Endothelial cell of umbilical vein (primary cell): ENCODE measurements around the gene TPP2. TPM values are rescaled to one million over a fixed set of nuclear protein-coding genes. Genes with fewer than 3 reads are reported as not detected.

Source experiments
- BruUV-seq: library from RNA; stranded (reverse); fragments of 400-500 nt; replicated peaks from 2 replicates; lab custom pipeline; 2021; lab: Mats Ljungman, UMichigan
- CTCF ChIA-PET: fragments of 300-600, 350-600 bp; sonication (Branson Sonifier 250); formaldehyde crosslinking; loops from one replicate; lab custom pipeline; 2021; ENCODE audit warnings: antibody characterized with exemption, inconsistent platforms; lab: Charles Lee
- POLR2A ChIA-PET: fragments of 300-600, 350-600 bp; sonication (Branson Sonifier 250); formaldehyde crosslinking; loops from one replicate; lab custom pipeline; 2021; ENCODE audit warnings: antibody characterized with exemption, inconsistent platforms; lab: Charles Lee
- DNase-seq: peaks from one replicate; pipeline ENCODE4 v3.0.0-alpha.2; 2011; ENCODE audit warnings: low read depth, low spot score
- FAIRE-seq: peaks from 2 replicates; lab custom pipeline; 2011; peaks lifted over from hg19 to GRCh38; lab: Jason Lieb, UNC
- H2AFZ ChIP-seq: 2 replicates; pipeline ENCODE4 v1.6.0; 2012; ENCODE audit warnings: low read depth, low read length, control low read depth, inconsistent platforms
- H3K27ac ChIP-seq: 2 replicates; pipeline ENCODE4 v1.5.1; 2011; ENCODE audit warnings: low read depth, mild to moderate bottlenecking, control low read depth, low read length, moderate library complexity; ENCODE audit not compliant: insufficient read depth
- H3K27me3 ChIP-seq, 2 experiments: 2 replicates each; pipeline versions ENCODE4 v1.6.0 to v1.6.1; 2011; ENCODE audit warnings: low read length in 2 of 2, mixed read lengths in 1 of 2; ENCODE audit not compliant: control insufficient read depth in 2 of 2, insufficient read depth in 2 of 2
- H3K36me3 ChIP-seq, 2 experiments: 2 replicates in 1 of 2; 3 replicates in 1 of 2; pipeline ENCODE4 v1.5.1; 2011; ENCODE audit warnings: low read length in 2 of 2, mild to moderate bottlenecking in 1 of 2, moderate library complexity in 1 of 2; ENCODE audit not compliant: control insufficient read depth in 2 of 2, insufficient read depth in 2 of 2; ENCODE audit errors: extremely low read depth in 1 of 2
- H3K4me1 ChIP-seq: 3 replicates; pipeline ENCODE4 v1.5.1; 2011; ENCODE audit warnings: mild to moderate bottlenecking, low read length; ENCODE audit not compliant: control insufficient read depth, insufficient read depth; ENCODE audit errors: extremely low read depth
- H3K4me2 ChIP-seq: 2 replicates; pipeline ENCODE4 v1.6.1; 2011; ENCODE audit warnings: low read length, control low read depth, mixed read lengths; ENCODE audit not compliant: insufficient read depth
- H3K4me3 ChIP-seq, 3 experiments: fragments of 200-600 bp in 1 of 3; sonication (generic), shearing (Covaris generic) in 1 of 3; replicated peaks in 1 of 3; 2 replicates each; pipeline ENCODE4 v1.5.1; 2011 to 2016; ENCODE audit warnings: control low read depth in 3 of 3, low read length in 3 of 3, mild to moderate bottlenecking in 2 of 3, inconsistent platforms in 1 of 3, low read depth in 1 of 3, moderate library complexity in 1 of 3; ENCODE audit not compliant: insufficient read depth in 1 of 3
- H3K79me2 ChIP-seq: 2 replicates; pipeline ENCODE4 v1.6.0; 2012; ENCODE audit warnings: low read length, inconsistent platforms; ENCODE audit not compliant: control insufficient read depth, insufficient read depth
- H3K9ac ChIP-seq: replicated peaks from 2 replicates; pipeline ENCODE3; 2011; ENCODE audit warnings: low read length, control low read depth; ENCODE audit not compliant: insufficient read depth; ENCODE audit errors: extremely low read depth
- H3K9me1 ChIP-seq: replicated peaks from 3 replicates; pipeline ENCODE4 v1.6.0; 2011; ENCODE audit warnings: mild to moderate bottlenecking, low read length; ENCODE audit not compliant: control insufficient read depth, insufficient read depth; ENCODE audit errors: extremely low read depth
- H3K9me3 ChIP-seq: replicated peaks from 2 replicates; pipeline ENCODE4 v1.5.1; 2012; ENCODE audit warnings: low read length, inconsistent platforms; ENCODE audit not compliant: control insufficient read depth, insufficient read depth
- H4K20me1 ChIP-seq: replicated peaks from 2 replicates; pipeline ENCODE3; 2011; ENCODE audit warnings: mild to moderate bottlenecking, low read length; ENCODE audit not compliant: control insufficient read depth, insufficient read depth; ENCODE audit errors: extremely low read depth
- CTCF ChIP-seq, 2 donors: IDR thresholded peaks; 1 replicate in 1 of 2; 2 replicates in 1 of 2; pipeline ENCODE4 v1.5.1; 2011; ENCODE audit warnings: low read length in 2 of 2, mild to moderate bottlenecking in 2 of 2, moderate library complexity in 2 of 2, control low read depth in 1 of 2, inconsistent platforms in 1 of 2, low read depth in 1 of 2; ENCODE audit not compliant: insufficient read depth in 1 of 2; ENCODE audit errors: extremely low read depth in 1 of 2
- EZH2 ChIP-seq: IDR thresholded peaks from 2 replicates; pipeline ENCODE4 v1.6.1; 2012; ENCODE audit warnings: borderline replicate concordance, low read depth, mild to moderate bottlenecking, moderate library complexity, low read length, inconsistent platforms; ENCODE audit not compliant: severe bottlenecking
- FOS ChIP-seq: IDR thresholded peaks from 2 replicates; pipeline ENCODE4 v1.6.1; 2011; ENCODE audit warnings: mild to moderate bottlenecking, low read length, moderate library complexity, borderline replicate concordance; ENCODE audit not compliant: insufficient read depth
- GATA2 ChIP-seq: IDR thresholded peaks from 2 replicates; pipeline ENCODE4 v1.7.0; 2011; ENCODE audit warnings: low read depth, mild to moderate bottlenecking, moderate library complexity, mixed read lengths, low read length; ENCODE audit not compliant: insufficient read length, insufficient read depth
- POLR2A ChIP-seq: IDR thresholded peaks from 2 replicates; pipeline ENCODE4 v1.6.1; 2012; ENCODE audit warnings: low read depth, mild to moderate bottlenecking, control low read depth, low read length
- POLR2AphosphoS5 ChIP-seq: IDR thresholded peaks from 2 replicates; pipeline ENCODE4 v1.6.1; 2012; ENCODE audit warnings: low read depth, mild to moderate bottlenecking, control low read depth, low read length, moderate library complexity; ENCODE audit not compliant: insufficient read depth
- dilution Hi-C: fragments of 300-500 bp; cut with MboI; formaldehyde crosslinking; loops from one replicate; pipeline ENCODE4 v1.15.0; 2019; ENCODE audit warnings: low sequenced_read_pairs; ENCODE audit not compliant: extremely low pct_ligation_motif_present
- intact Hi-C: fragments of 100-400 bp; cut with micrococcal nuclease; formaldehyde crosslinking; loops from one replicate; pipeline ENCODE4 v1.10.0; 2022
- polyA plus RNA-seq, 4 experiments: library from polyadenylated mRNA; depleted of rRNA in 3 of 4; stranded (reverse) in 3 of 4; unstranded in 1 of 4; fragments of >200 nt; gene quantifications; 2 replicates each; pipeline versions ENCODE4 v1.2.1 to v1.2.3, GENCODE V29; 2011 to 2012; ENCODE audit warnings: missing spikeins in 1 of 4
- total RNA-seq: library from RNA; stranded (reverse); gene quantifications from 2 replicates; pipeline ENCODE4 v1.2.3, GENCODE V29; 2021

The TPP2 gene
- total and polyA plus RNA-seq, 2 donors (not counting 3 experiments of a cell fraction or from before 2014, with no cell fraction given): 11.5 to 46.7 TPM

- Histone ChIP-seq H3K4me2 (no peak overlapping the region), H3K9me3 (no peaks in the 10 kb centered on the region), H3K79me2 (no peaks in the 10 kb centered on the region), H3K9ac (no peak overlapping the region), H3K36me3 (no peaks in the 10 kb centered on the region), H3K4me3 (no peak overlapping the region), H3K27ac (no peak overlapping the region), H3K9me1 (no peaks in the 10 kb centered on the region), H2AFZ (no peak overlapping the region), H3K27me3 (peaks cover 12 to 20% of the 10 kb centered on the region in 2 experiments), H3K4me1 (no peaks in the 10 kb centered on the region), H4K20me1 (no peaks in the 10 kb centered on the region)
- BruUV-seq: no TSS peak
- TF ChIP-seq EZH2: no peak
- no peak for TF ChIP-seq POLR2AphosphoS5
- no peak for TF ChIP-seq FOS
- dilution Hi-C loops: no loop called here
- DNase-seq: no peak
- intact Hi-C loops: no loop called here
- POLR2A ChIA-PET: no interaction called here
- CTCF ChIA-PET: interaction anchor here (1.8 to 3.9 kb wide), 2 partner anchors 10 to 1422 kb away, joined by 4 to 28 read pairs; no protein-coding TSS in a partner anchor
- FAIRE-seq: no peak
These were observed 30.3 kb upstream of the TPP2 start for GRCh38 chr13:102566513-102566912.

GRCh38 chr13:102567857-102568256 lies 28.9 kb upstream of the TPP2 start:
- Histone ChIP-seq H3K4me2 (no peak overlapping the region), H3K9ac (no peak overlapping the region), H3K27me3 (peaks cover 12 to 22% of the 10 kb centered on the region in 2 experiments), H3K9me1 (no peaks in the 10 kb centered on the region), H3K36me3 (no peaks in the 10 kb centered on the region), H3K27ac (no peak overlapping the region), H2AFZ (no peak overlapping the region), H3K79me2 (no peaks in the 10 kb centered on the region), H3K4me3 (no peak overlapping the region), H4K20me1 (no peaks in the 10 kb centered on the region), H3K9me3 (no peaks in the 10 kb centered on the region), H3K4me1 (no peaks in the 10 kb centered on the region)
- no peak for FAIRE-seq
- ChIA-PET CTCF (interaction anchor here (1.5 to 3.9 kb wide), 3 partner anchors 10 to 24 kb away, joined by 4 to 28 read pairs (median 4); no protein-coding TSS in a partner anchor), POLR2A (no interaction called here)
- no peak for TF ChIP-seq CTCF (IDR thresholded peaks at IDR 0.05; ENCODE audit: extremely low read depth in 1 of 2, insufficient read depth in 1 of 2, low read depth in 1 of 2, low read length in 2 of 2)
- TF ChIP-seq GATA2: no peak
- no peak for TF ChIP-seq EZH2
- TF ChIP-seq POLR2A: no peak
- intact Hi-C loops (no loop called here), dilution Hi-C loops (no loop called here)
- no peak for DNase-seq
- no TSS peak for BruUV-seq
